Measurements from ENCODE around the gene GAB1. TPM values are rescaled to one million over a fixed set of nuclear protein-coding genes. Genes with fewer than 3 reads are reported as not detected.
A peak's percentile ranks its signal among the peaks of the same experiment; 100 is the strongest.

GAB1 gene
- total RNA-seq, 2 donors from 2014 or later = 65.4 to 81.7 TPM

- peak overlapping the region; percentile 85 to 90 for H3K4me3 ChIP-seq
- peak; percentile 67 for DNase-seq (ENCODE audit: low spot score)
- H3K27me3 ChIP-seq = no peaks in the 10 kb centered on the region
- no peak for TF ChIP-seq CTCF (IDR thresholded peaks at IDR 0.05)
- peaks cover 0 to 44% of the 10 kb centered on the region in 2 donors for H3K4me1 ChIP-seq
- H3K36me3 ChIP-seq = no peaks in the 10 kb centered on the region
- peak overlapping the region; percentile 94 for H3K27ac ChIP-seq
- H3K9me3 ChIP-seq = no peaks in the 10 kb centered on the region
These were observed 1.1 kb downstream of the GAB1 start for GRCh38 chr4:143337600-143338287.

- Histone ChIP-seq H3K36me3 (no peaks in the 10 kb centered on the region), H3K4me1 (peaks cover 0 to 50% of the 10 kb centered on the region in 2 donors), H3K9me3 (no peaks in the 10 kb centered on the region), H3K27me3 (no peaks in the 10 kb centered on the region), H3K4me3 (peak overlapping the region; percentile 85 to 90), H3K27ac (peak overlapping the region; percentile 94)
- TF ChIP-seq CTCF (IDR thresholded peaks at IDR 0.05) = no peak
- DNase-seq (ENCODE audit: low spot score) = no peak
These were observed 1.6 kb downstream of the GAB1 start for GRCh38 chr4:143338313-143338712.

- peak overlapping the region in 1 of 2 donors; percentile 3 for H3K4me3 ChIP-seq
- H3K27ac ChIP-seq = peak overlapping the region; percentile 9 to 94
- H3K27me3 ChIP-seq = no peaks in the 10 kb centered on the region
- peaks cover 4 to 62% of the 10 kb centered on the region in 2 donors for H3K4me1 ChIP-seq
- no peaks in the 10 kb centered on the region for H3K36me3 ChIP-seq
- no peaks in the 10 kb centered on the region for H3K9me3 ChIP-seq
- no peak for DNase-seq (ENCODE audit: low spot score)
- TF ChIP-seq CTCF (IDR thresholded peaks at IDR 0.05) = no peak
These were observed 2.8 kb downstream of the GAB1 start for GRCh38 chr4:143339497-143339896.

- TF ChIP-seq CTCF (IDR thresholded peaks at IDR 0.05) = no peak
- DNase-seq (ENCODE audit: low spot score) = no peak
- peaks cover 4 to 65% of the 10 kb centered on the region in 2 donors for H3K4me1 ChIP-seq
- H3K36me3 ChIP-seq = no peaks in the 10 kb centered on the region
- no peaks in the 10 kb centered on the region for H3K9me3 ChIP-seq
- no peak overlapping the region for H3K4me3 ChIP-seq
- H3K27me3 ChIP-seq = no peaks in the 10 kb centered on the region
- H3K27ac ChIP-seq = peak overlapping the region; percentile 39 to 94
These were observed 4.6 kb downstream of the GAB1 start for GRCh38 chr4:143341186-143341755.

- Histone ChIP-seq H3K4me1 (peaks cover 4 to 60% of the 10 kb centered on the region in 2 donors), H3K27ac (peak overlapping the region in 1 of 2 donors; percentile 52), H3K27me3 (no peaks in the 10 kb centered on the region), H3K9me3 (no peaks in the 10 kb centered on the region), H3K36me3 (no peaks in the 10 kb centered on the region), H3K4me3 (no peak overlapping the region)
- TF ChIP-seq CTCF (IDR thresholded peaks at IDR 0.05) = no peak
- DNase-seq (ENCODE audit: low spot score) = no peak
These were observed 6.7 kb downstream of the GAB1 start for GRCh38 chr4:143343276-143343831.
